Sciatic nerve (tissue), 2 donors: ENCODE results near the gene WDR48. TPM values are rescaled to one million over a fixed set of nuclear protein-coding genes. Genes with fewer than 3 reads are reported as not detected.

Experiments used
- ATAC-seq: fragments of 200-7000 bp; cut with Tn5 transposase; one replicate; pipeline ENCODE4 v1.9.1; 2020; ENCODE audit warnings: mild to moderate bottlenecking, moderate library complexity
- DNase-seq: peaks from one replicate; pipeline ENCODE4 v3.0.0-alpha.2; 2020; ENCODE audit warnings: low spot score
- intact Hi-C: fragments of 100-400 bp; cut with DNase I; formaldehyde crosslinking; loops from one replicate; pipeline ENCODE4 v1.14.2; 2022
- total RNA-seq: library from RNA; stranded (reverse); fragmentation: NEBNext Ultra II Directional; extraction: Animal tissue kit (Norgen Biotek cat#: 25700); gene quantifications from one replicate; pipeline ENCODE4 v1.2.1, GENCODE V29; 2021
- donor health status: DM: no; HTN: no; CAD: no.
- donor health status: DM: no; HTN: no; CAD: no.

Gene WDR48
- total RNA-seq, 1 donor from 2014 or later: 49.1 TPM

GRCh38 chr3:39113291-39113690 is 61.5 kb downstream of the WDR48 start:
- ATAC-seq (no peak), DNase-seq (no peak)
- intact Hi-C loops: no loop called here

- ATAC-seq (no peak), DNase-seq (no peak)
- intact Hi-C loops: no loop called here
These were observed 62.6 kb downstream of the WDR48 start for GRCh38 chr3:39114456-39114855.

DNA sequence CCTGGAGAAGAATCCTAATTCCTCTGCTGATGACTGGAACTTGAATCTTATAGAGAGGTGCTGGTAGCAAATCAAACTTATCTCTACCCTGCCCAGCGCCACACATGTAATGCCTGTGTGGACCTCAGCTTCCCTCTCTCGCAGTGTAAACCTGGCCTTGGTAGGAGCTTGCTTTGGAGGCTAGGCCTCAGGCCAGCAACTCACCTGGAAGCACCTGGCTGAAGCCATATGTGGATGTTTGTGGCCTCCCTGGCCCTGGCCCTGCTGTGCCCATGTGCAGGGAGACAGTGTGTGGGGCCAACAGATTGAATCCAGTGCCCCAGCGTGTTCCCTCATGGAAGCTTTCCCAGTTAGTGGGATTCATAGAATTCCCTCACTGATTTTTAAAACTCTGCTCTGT is 64.1 kb downstream of the WDR48 start:
- DNase-seq: no peak
- intact Hi-C loops: no loop called here
- no peak for ATAC-seq

DNA sequence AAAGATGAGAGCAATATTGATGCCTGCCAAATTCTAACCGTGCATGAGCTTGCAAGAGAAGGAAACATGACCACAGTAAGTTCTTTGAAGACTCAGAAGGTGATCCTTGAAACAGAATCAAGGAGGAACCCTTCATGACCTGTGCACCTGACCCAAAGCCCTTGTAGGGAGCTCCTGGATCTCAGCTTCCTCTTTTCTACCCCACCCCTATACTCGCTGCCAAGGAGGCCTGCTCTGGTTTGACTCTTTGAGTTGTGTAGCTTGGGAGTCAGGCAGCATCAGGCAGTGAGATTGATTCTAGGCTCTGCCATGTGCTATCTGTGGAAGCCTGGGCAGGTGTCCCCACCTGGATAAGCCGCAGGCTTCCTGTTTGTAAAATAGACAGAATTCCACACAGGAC is 66.3 kb downstream of the WDR48 start:
- intact Hi-C loops: no loop called here
- DNase-seq: no peak
- no peak for ATAC-seq

DNA sequence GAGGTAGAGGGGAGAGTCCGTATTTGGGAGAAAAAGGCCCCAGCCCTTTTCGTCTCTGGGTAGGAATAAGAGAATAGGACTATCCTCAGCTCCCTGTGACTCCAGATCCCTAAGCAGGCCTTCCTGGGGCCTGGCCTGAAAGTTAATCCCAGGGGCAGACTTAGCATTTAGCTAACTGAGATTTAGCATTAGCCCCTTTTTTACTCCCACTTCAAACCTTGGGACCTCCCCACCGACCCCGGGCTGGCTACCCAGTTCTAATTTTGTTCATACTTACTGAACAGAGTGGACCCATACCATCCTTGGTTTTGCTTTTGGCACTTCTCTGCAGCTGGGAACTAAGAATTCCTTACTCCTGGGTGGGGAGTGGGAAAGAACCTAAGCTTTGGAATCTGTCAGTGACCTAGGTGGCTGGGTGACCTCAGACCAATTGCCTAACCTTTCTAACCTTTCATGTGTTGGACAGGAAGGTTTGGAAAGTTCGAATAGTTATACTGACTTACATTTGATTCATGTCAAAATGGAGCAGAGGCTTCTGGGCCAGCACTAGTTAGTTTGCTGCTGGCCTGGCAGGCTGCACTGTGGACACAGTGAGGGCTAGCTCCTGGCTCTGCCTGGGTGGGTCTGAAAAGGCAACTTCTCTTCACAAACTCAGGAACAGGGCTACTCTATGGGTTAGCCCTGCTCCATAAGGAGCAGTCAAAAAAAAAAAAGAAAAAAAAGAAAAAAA is 67.3 kb downstream of the WDR48 start:
- no peak for DNase-seq
- intact Hi-C loops: no loop called here
- no peak for ATAC-seq

GRCh38 chr3:39121621-39122020 is 69.8 kb downstream of the WDR48 start:
- DNase-seq: no peak
- no peak for ATAC-seq
- intact Hi-C loops: loop anchor here (10.0 kb wide), 1 partner anchor 173 kb away; no protein-coding TSS in a partner anchor

DNA sequence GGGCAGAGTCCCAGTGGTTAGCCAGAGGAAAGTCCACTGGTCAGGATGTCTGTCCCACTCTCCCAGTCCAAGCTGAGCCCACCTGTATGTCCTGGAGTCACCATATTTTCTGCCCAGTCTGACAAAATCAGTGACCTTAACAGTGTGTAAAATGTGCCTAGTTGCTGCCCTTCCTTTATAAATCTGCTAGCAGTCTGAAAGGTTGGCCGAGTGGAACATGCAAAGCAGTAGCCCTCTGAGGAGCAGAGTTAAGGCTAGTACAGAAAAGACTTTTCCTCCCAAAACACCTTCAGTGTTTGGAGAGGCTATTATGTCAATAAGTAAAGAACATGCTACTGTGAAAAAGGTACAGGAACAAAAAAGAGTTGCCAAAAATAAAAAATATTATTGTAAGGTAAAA is 71.0 kb downstream of the WDR48 start:
- intact Hi-C loops: loop anchor here (10.0 kb wide), 1 partner anchor 172 kb away; no protein-coding TSS in a partner anchor
- DNase-seq: no peak
- ATAC-seq: no peak

DNA sequence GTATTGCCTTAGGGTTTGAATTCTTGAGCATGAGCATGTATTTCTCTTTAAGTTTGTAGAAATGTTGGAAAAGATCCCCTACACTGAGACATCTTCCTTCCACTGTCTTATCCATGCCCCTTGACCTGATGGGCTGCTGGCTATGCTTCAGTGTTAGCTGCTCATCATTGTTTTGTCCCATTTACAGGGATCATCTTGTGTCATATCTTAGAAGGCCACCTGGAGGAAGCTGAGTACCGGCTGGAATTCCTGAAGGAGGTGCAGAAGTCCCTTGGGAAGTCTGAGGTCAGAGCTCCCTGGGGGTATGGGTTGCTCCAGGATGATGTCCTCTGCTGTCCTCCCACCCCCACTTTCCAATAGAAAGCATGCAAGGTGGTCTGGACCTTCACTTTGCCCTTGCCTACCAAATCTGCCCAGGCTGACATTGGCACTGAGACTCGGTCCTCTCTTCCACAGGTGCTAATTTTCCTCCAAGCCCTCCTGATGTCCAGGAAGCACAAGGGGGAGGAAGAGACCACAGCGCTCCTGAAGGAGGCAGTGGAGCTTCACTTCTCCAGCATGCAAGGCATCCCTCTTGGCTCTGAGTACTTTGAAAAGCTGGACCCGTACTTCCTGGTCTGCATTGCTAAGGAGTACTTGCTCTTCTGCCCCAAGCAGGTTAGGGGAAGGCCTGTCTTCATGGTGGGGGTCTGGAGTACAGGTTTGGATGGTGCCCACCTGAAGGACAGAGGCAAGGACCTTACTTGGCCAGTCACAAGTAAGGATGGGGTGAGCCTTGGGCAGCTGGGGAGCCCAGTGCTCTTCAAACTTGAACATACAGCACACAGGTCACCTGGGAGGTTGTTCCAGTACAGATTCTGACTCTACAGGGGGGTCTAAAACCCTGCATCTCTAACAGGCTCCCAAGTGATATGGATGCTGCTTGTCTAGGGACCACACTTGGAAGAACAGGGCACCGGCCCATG is 73.3 kb downstream of the WDR48 start:
- DNase-seq: no peak
- intact Hi-C loops: loop anchor here (10.0 kb wide), 1 partner anchor 170 kb away; no protein-coding TSS in a partner anchor
- peak; percentile 65 for ATAC-seq

- intact Hi-C loops: loop anchor here (10.0 kb wide), 1 partner anchor 169 kb away; no protein-coding TSS in a partner anchor
- ATAC-seq (peak; percentile 8), DNase-seq (no peak)
These were observed 74.2 kb downstream of the WDR48 start for GRCh38 chr3:39125841-39126500.

GRCh38 chr3:39126532-39127071 is 74.8 kb downstream of the WDR48 start:
- intact Hi-C loops: loop anchor here (10.0 kb wide), 1 partner anchor 168 kb away; no protein-coding TSS in a partner anchor
- ATAC-seq: peak; percentile 62
- no peak for DNase-seq

GRCh38 chr3:39127269-39127907 is 75.6 kb downstream of the WDR48 start:
- intact Hi-C loops: loop anchor here (10.0 kb wide), 1 partner anchor 167 kb away; no protein-coding TSS in a partner anchor
- DNase-seq: no peak

GRCh38 chr3:39127908-39128304 is 76.1 kb downstream of the WDR48 start:
- ATAC-seq (no peak), DNase-seq (no peak)
- intact Hi-C loops: loop anchor here (10.0 kb wide), 1 partner anchor 167 kb away; no protein-coding TSS in a partner anchor

More at GRCh38 chr3:39127269-39127907, 75.6 kb downstream of the WDR48 start:
- ATAC-seq: no peak

- ATAC-seq: no peak
- intact Hi-C loops: loop anchor here (10.0 kb wide), 1 partner anchor 166 kb away; no protein-coding TSS in a partner anchor
- no peak for DNase-seq
These were observed 77.1 kb downstream of the WDR48 start for GRCh38 chr3:39128951-39129350.

GRCh38 chr3:39130026-39130425 is 78.2 kb downstream of the WDR48 start:
- intact Hi-C loops: no loop called here
- DNase-seq (no peak), ATAC-seq (no peak)

DNA sequence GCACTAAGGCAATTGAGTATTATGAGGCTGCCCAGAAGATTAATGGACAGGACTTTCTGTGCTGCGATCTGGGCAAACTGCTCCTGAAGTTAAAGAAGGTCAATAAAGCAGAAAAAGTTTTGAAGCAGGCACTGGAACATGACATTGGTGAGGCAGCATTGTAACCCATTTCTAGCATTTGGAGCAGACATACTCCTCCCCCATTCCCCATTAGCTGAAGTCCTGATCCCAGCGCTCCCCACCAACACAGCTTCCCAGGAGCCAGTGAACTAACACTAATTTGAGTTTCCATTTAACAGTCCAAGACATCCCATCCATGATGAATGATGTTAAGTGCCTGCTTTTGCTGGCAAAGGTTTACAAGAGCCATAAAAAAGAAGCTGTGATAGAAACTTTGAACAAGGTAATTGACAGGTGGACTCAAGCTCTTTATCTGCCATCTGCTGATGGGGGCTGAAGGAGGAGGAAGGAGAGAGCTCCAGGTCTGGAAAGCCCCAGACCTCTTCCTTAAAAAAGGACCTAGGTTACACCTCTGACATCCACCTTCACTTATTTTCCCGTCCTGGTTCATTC is 79.0 kb downstream of the WDR48 start:
- DNase-seq (no peak), ATAC-seq (no peak)
- intact Hi-C loops: no loop called here

DNA sequence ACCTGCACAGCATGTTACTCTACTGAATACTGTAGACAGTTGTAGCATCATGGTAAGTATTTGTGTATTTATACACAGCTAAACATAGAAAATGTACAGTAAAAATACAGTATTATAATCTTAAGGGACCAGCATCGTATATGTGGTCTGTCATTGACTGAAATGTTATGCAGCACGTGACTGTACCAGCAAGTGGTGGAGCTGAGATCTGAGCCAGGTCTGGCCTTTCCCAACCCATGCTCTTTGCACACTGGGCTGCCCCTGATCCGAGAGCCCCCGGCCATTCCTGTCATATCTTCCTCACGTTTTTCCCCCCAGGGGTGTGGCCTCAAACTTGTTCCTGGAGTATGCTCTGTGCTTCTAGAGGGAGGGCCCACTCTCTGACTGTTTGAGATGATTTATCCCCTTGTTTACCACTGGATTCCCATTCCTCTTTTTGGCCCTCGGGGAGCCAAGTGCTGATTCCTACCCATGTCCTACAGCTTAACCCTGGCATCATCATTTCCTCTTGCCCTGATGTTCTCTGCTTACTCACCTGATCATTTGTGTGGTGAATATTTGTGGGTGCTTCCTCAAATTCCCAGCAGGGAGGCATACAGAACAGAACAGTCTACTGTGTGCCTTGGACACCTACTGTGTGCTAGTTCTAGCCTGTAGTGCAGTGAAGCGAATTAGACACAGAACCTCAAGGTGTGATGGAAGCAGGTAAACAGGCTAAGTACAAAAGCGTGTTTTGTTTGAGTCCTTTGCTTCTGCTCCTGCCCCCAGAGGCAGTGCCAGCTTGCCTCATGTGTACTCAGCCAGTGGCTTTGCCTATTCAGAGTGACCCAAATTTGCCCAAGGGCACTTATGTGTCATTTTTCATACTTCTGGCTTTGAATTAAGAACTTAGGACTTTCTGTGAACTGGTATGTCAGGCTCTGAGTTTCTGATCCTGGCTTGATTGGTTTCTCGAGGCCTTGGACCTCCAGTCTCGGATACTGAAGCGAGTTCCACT is 80.6 kb downstream of the WDR48 start:
- intact Hi-C loops: no loop called here
- ATAC-seq (no peak), DNase-seq (no peak)

DNA sequence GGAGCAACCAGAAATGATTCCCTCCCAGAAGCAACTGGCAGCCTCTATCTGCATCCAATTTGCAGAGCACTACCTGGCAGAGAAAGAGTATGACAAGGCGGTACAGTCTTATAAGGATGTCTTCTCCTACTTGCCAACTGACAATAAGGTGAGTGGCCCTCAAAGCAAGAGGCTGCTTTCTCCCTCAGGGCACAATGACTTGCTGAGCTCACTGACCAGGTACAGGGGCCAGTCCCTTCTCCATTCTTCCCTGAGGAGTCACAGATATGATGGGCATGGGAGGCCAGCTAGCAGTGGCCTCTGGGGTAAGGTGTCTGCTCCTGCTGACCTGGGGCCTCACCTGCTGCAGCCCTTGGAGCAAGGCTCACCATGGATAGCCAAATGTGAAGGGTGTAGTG is 81.3 kb downstream of the WDR48 start:
- intact Hi-C loops: no loop called here
- ATAC-seq (no peak), DNase-seq (no peak)
